GM21381 (cell line): ENCODE data around the gene FGD4.

Experiments used
- ATAC-seq: cut with Tn5 transposase; IDR thresholded peaks from one replicate; pipeline ENCODE4 v1.9.1; 2021; ENCODE audit warnings: mild to moderate bottlenecking, moderate library complexity; ENCODE audit not compliant: unreplicated experiment

Gene FGD4

GRCh38 chr12:32399370-32400113 lies at the start of gene FGD4:
Gene FGD4, plus strand, starts transcription at chr12:32399558.
- peak; percentile 91 for ATAC-seq

- ATAC-seq: no peak
Observed at GRCh38 chr12:32353540-32353939, 45.8 kb upstream of the FGD4 start.

GRCh38 chr12:32357601-32358249 lies 41.6 kb upstream of the FGD4 start:
- no peak for ATAC-seq

- ATAC-seq: no peak
Observed at GRCh38 chr12:32360956-32361355, 38.4 kb upstream of the FGD4 start.

GRCh38 chr12:32362892-32363291 lies 36.5 kb upstream of the FGD4 start:
- ATAC-seq: no peak

- peak; percentile 72 for ATAC-seq
Observed at GRCh38 chr12:32365473-32366064, 33.8 kb upstream of the FGD4 start.

- no peak for ATAC-seq
Observed at GRCh38 chr12:32366714-32367113, 32.6 kb upstream of the FGD4 start.

GRCh38 chr12:32367381-32367780 lies 32.0 kb upstream of the FGD4 start:
- ATAC-seq: no peak

- ATAC-seq: no peak
Observed at GRCh38 chr12:32369202-32369601, 30.2 kb upstream of the FGD4 start.

- no peak for ATAC-seq
Observed at GRCh38 chr12:32377344-32378055, 21.9 kb upstream of the FGD4 start.

GRCh38 chr12:32379213-32379612 lies 20.1 kb upstream of the FGD4 start:
- ATAC-seq: no peak

- no peak for ATAC-seq
Observed at GRCh38 chr12:32379667-32380066, 19.7 kb upstream of the FGD4 start.

GRCh38 chr12:32382226-32382625 lies 17.1 kb upstream of the FGD4 start:
- ATAC-seq: no peak

GRCh38 chr12:32390572-32391219 lies 8.7 kb upstream of the FGD4 start:
- peak; percentile 54 for ATAC-seq

GRCh38 chr12:32395026-32395425 lies 4.3 kb upstream of the FGD4 start:
- ATAC-seq: no peak

- no peak for ATAC-seq
Observed at GRCh38 chr12:32397696-32398095, 1.7 kb upstream of the FGD4 start.

- no peak for ATAC-seq
Observed at GRCh38 chr12:32398181-32398580, 1.2 kb upstream of the FGD4 start.

- no peak for ATAC-seq
Observed at GRCh38 chr12:32398816-32399369, 465 bp upstream of the FGD4 start.

GRCh38 chr12:32400114-32400672 lies 835 bp downstream of the FGD4 start:
- ATAC-seq: no peak

GRCh38 chr12:32400866-32401265 lies 1.5 kb downstream of the FGD4 start:
- ATAC-seq: no peak
